Heart right ventricle (tissue), 16 donors: ENCODE data around the gene ERVK3-1. TPM values are rescaled to one million over a fixed set of nuclear protein-coding genes. Genes with fewer than 3 reads are reported as not detected.
A peak's percentile ranks its signal among the peaks of the same experiment; 100 is the strongest.

Experiments used
- ATAC-seq, 8 donors: fragments of 200-7000 bp; cut with Tn5 transposase; one replicate each; pipeline ENCODE4 v1.9.1; 2020; ENCODE audit warnings: mild to moderate bottlenecking in 8 of 8, moderate library complexity in 8 of 8, moderate number of reproducible peaks in 1 of 8
- DNase-seq, 2 donors: peaks; one replicate each; pipeline ENCODE4 v3.0.0-alpha.2; 2020
- H3K27ac ChIP-seq, 10 donors: fragments of 200-600 bp; sonication (generic) in 2 of 10; one replicate each; pipeline versions ENCODE4 v1.5.0 to v1.8.0; 2020 to 2022; ENCODE audit warnings: mild to moderate bottlenecking in 3 of 10
- H3K27me3 ChIP-seq, 7 donors: fragments of 200-600 bp; one replicate each; pipeline ENCODE4 v1.8.0; 2021 to 2022; ENCODE audit warnings: mild to moderate bottlenecking in 2 of 7
- H3K36me3 ChIP-seq, 9 donors: fragments of 200-600 bp; sonication (generic) in 1 of 9; one replicate each; pipeline versions ENCODE4 v1.5.0 to v1.8.0; 2020 to 2022; ENCODE audit warnings: mild to moderate bottlenecking in 2 of 9
- H3K4me1 ChIP-seq, 9 donors: fragments of 200-600 bp; sonication (generic) in 1 of 9; one replicate each; pipeline versions ENCODE4 v1.5.0 to v1.8.0; 2020 to 2022; ENCODE audit warnings: mild to moderate bottlenecking in 4 of 9
- H3K4me3 ChIP-seq, 10 donors: fragments of 200-600 bp; sonication (generic) in 2 of 10; one replicate each; pipeline versions ENCODE4 v1.5.0 to v1.8.0; 2020 to 2022; ENCODE audit warnings: mild to moderate bottlenecking in 7 of 10, moderate library complexity in 2 of 10
- H3K9me3 ChIP-seq, 11 donors: fragments of 200-600 bp in 10 of 11; sonication (generic) in 2 of 11; one replicate each; pipeline versions ENCODE4 v1.5.0 to v1.8.0; 2013 to 2022; ENCODE audit warnings: mild to moderate bottlenecking in 2 of 11, control low read depth in 1 of 11, moderate library complexity in 1 of 11
- WGBS, 2 donors: extraction: QIAGEN DNeasy Blood & Tissue Kit; methylation state at CpG; one replicate each; pipeline ENCODE4 v1.1.7; 2013; ENCODE audit warnings: inconsistent platforms in 1 of 2; 5-methylcytosine and 5-hydroxymethylcytosine counted together
- intact Hi-C, 10 donors: fragments of 100-400 bp; cut with DNase I; formaldehyde crosslinking; loops; one replicate each; pipeline versions ENCODE4 v1.11.1 to v1.14.2; 2022
- polyA plus RNA-seq, 2 donors: library from polyadenylated mRNA; stranded (reverse); fragments of 200-250 nt; gene quantifications; one replicate each; pipeline ENCODE4 v1.2.3, GENCODE V29; 2013
- total RNA-seq, 10 donors: library from RNA; stranded (reverse); fragmentation: NEBNext Ultra II Directional in 3 of 10; extraction: Animal tissue kit (Norgen Biotek cat#: 25700) in 3 of 10; gene quantifications; one replicate each; pipeline versions ENCODE4 v1.2.1 to v1.2.4, GENCODE V29; 2021 to 2023
- TF ChIP-seq, protein P1 (sequence below), 9 donors: fragments of 200-600 bp; sonication (generic) in 2 of 9; IDR thresholded peaks; one replicate each; pipeline versions ENCODE4 v1.5.0 to v1.8.0; 2021 to 2022; ENCODE audit warnings: antibody characterized with exemption in 9 of 9, mild to moderate bottlenecking in 5 of 9, moderate library complexity in 1 of 9
- donor health status: Arrhythmogenic right ventricular cardiomyopathy.
- donor health status: ischemic (EF 13 %, LVEDD 7.1; RV severe dilation, severe dysfunction).
- donor health status: healthy with polysubstance abuse.
- donor health status: DM: no; HTN: yes; CAD: no.
- donor health status: DM: no; HTN: no; CAD: no.
- donor health status: ischemic (EF 25% LVEDD 6.9; RV normal size, moderate dysfunction).
- donor health status: ischemic (EF 25% LVEDD 5.7; RV mildly dilated, moderate dysfunction).
- donor health status: healthy.
- donor health status: DM: yes; HTN: yes; CAD: no.
- donor health status: Ischemic cardiomyopathy.
- donor health status: ischemic (EF 35%, LVEDD 5.7; RV mildly dilated, moderate dysfunction).
- donor health status: nonischemic (EF 11% LVEDD 7.7; RV severe dilation, severe dysfunction).
- donor health status: DM: yes; HTN: yes; CAD: no.
- donor health status: PGD.
- donor health status: ischemic (EF 29% LVEDD 5.4; RV normal size, mild dysfunction).
- donor health status: nonischemic (EF 23%, LVEDD 6.1; RV moderate dilation, normal function).

ERVK3-1 gene
- total and polyA plus RNA-seq, 12 donors = 14.4 to 57.5 (median 19.4) TPM

DNA sequence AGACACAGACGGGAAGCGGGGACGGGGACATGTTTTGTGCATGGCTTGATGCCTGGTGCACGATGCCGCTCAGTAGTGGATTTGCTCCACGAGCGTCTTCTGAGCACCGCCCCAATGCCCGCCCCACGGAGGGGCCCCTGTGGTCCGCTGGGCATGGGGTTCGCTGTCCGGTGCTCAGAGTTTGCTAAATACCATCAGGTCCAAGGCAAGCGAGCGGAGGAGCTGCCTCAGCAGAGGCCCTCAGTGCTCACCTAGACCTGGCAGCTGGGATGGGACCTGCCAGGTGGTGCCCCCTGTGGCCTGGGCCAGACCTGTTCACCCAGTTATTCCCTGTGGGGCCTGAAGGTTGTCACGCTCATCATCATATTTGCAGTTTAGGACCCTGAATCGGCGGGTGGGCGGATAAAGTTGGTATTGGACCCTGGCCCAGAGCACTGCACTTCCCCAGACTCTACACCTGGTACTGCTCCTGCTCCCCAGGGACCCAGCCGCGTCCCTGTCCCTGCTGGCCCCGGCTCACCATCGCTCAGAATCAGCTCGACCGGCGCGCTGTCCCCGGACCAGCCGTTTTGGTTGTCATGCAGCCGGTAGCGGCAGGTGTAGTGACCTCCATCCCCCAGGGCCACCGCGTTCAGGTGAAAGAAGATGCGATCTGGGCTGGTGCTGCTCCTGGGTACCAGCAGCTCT, 45.8 kb downstream of the ERVK3-1 start:
- H3K4me1 ChIP-seq = peaks cover 4 to 36% (median 23%) of the 10 kb centered on the region in 9 donors
- WGBS, 2 donors = 56 to 60% methylated on average over 34 of the region's 34 CpGs
- no peaks in the 10 kb centered on the region for H3K9me3 ChIP-seq
- peaks cover 0 to 4% (median 0%) of the 10 kb centered on the region in 9 donors for H3K36me3 ChIP-seq
- TF ChIP-seq, protein P1, sequence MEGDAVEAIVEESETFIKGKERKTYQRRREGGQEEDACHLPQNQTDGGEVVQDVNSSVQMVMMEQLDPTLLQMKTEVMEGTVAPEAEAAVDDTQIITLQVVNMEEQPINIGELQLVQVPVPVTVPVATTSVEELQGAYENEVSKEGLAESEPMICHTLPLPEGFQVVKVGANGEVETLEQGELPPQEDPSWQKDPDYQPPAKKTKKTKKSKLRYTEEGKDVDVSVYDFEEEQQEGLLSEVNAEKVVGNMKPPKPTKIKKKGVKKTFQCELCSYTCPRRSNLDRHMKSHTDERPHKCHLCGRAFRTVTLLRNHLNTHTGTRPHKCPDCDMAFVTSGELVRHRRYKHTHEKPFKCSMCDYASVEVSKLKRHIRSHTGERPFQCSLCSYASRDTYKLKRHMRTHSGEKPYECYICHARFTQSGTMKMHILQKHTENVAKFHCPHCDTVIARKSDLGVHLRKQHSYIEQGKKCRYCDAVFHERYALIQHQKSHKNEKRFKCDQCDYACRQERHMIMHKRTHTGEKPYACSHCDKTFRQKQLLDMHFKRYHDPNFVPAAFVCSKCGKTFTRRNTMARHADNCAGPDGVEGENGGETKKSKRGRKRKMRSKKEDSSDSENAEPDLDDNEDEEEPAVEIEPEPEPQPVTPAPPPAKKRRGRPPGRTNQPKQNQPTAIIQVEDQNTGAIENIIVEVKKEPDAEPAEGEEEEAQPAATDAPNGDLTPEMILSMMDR (IDR thresholded peaks at IDR 0.05) = no peak
- no peak for ATAC-seq
- no peak overlapping the region for H3K27ac ChIP-seq
- peaks cover 6 to 87% (median 63%) of the 10 kb centered on the region in 7 donors for H3K27me3 ChIP-seq
- DNase-seq = no peak
- intact Hi-C loops = no loop called here
- H3K4me3 ChIP-seq = peak overlapping the region in 5 of 10 donors; percentile 16 to 48 (median 27)

DNA sequence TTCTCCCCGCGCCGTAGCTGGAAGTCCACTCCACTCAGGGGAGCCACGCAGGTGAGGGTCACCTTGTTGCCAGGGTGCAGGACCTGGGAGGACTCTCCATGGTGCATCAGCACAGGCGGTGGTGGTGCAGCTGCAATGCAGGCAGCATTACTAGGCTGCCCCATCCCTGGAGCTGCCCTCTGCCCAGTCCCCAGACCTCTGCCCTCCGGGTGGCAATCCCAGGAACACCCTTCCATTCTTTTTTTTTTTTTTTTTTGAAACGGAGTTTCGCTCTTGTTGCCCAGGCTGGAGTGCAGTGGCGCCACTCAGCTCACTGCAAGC, 46.3 kb downstream of the ERVK3-1 start:
- DNase-seq = no peak
- TF ChIP-seq, protein P1 (IDR thresholded peaks at IDR 0.05) = no peak
- Histone ChIP-seq H3K4me1 (peaks cover 8 to 41% (median 28%) of the 10 kb centered on the region in 9 donors), H3K9me3 (no peaks in the 10 kb centered on the region), H3K27me3 (peaks cover 6 to 85% (median 65%) of the 10 kb centered on the region in 7 donors), H3K27ac (no peak overlapping the region), H3K36me3 (peaks cover 0 to 4% (median 0%) of the 10 kb centered on the region in 9 donors), H3K4me3 (no peak overlapping the region)
- ATAC-seq = no peak
- intact Hi-C loops = no loop called here
- WGBS, 2 donors = 85% methylated on average over 9 of the region's 9 CpGs

DNA sequence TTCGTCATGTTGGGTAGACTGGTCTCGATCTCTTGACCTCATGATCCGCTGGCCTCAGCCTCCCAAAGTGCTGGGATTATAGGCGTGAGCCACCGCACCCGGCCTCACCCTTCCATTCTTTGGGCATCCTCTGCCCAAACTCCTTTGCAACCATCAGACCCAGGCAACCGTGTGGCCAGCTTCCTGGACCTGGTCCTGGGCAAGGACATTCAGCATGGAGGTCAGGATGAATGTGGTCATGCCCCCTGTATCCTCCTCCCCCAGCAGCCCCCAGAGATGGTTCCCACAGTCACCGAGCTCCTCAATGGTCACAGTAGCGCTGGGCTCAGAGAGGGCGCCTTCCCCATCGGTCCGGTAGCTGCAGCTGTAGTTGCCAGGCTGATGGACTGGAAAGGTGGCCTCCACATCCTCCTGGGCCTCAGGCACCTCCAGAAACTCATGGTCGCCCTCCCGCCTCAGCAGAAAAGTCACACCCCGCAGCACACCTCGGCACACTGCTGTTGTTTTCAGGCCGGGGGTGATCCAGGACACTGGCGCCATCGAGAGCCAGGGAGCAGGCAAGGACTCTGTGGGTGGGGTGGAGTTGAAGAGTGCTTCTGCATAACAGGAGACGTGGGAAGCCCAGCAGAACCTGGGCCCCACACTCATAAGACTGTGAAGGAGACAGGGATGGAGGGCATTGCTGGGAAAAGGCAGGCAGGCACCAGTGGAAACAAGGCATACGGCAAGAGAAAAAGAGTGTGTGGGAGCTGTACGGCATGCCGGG, 47.0 kb downstream of the ERVK3-1 start:
- H3K27me3 ChIP-seq = peaks cover 6 to 85% (median 68%) of the 10 kb centered on the region in 7 donors

More for the DNA sequence above, 47.0 kb downstream of the ERVK3-1 start:
- peaks cover 0 to 4% (median 0%) of the 10 kb centered on the region in 9 donors for H3K36me3 ChIP-seq
- WGBS, 2 donors = 84 to 85% methylated on average over 23 of the region's 23 CpGs
- no peak overlapping the region for H3K4me3 ChIP-seq
- TF ChIP-seq, protein P1 (IDR thresholded peaks at IDR 0.05) = no peak
- H3K4me1 ChIP-seq = peaks cover 8 to 43% (median 35%) of the 10 kb centered on the region in 9 donors
- ATAC-seq = no peak
- intact Hi-C loops = no loop called here
- H3K27ac ChIP-seq = no peak overlapping the region
- H3K9me3 ChIP-seq = no peaks in the 10 kb centered on the region
- no peak for DNase-seq
